ENCODE results near the gene MIA2. TPM values are rescaled to one million over a fixed set of nuclear protein-coding genes. Genes with fewer than 3 reads are reported as not detected.

MIA2 gene
- total RNA-seq, 1 donor from 2014 or later: 9.2 TPM

DNA sequence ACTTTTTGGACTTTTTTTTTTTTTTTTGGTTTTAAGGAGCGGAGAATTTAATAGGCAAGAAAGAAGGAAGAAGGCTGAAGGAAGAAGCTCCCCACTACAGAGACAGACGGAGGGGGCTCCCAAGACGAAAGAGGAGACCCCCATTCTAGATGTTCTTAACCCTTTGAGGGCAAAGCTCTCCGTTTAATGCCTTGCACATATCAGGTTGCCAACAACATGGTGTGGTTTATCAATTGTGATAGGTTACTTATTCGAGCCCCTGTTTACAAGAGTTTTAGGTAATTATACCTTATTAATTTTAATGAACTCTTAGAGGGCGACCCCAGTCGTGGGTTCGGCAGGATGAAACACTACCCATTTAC, 199.7 kb downstream of the MIA2 start:
- no peak for DNase-seq (ENCODE audit: low read depth in 2 of 2)

DNA sequence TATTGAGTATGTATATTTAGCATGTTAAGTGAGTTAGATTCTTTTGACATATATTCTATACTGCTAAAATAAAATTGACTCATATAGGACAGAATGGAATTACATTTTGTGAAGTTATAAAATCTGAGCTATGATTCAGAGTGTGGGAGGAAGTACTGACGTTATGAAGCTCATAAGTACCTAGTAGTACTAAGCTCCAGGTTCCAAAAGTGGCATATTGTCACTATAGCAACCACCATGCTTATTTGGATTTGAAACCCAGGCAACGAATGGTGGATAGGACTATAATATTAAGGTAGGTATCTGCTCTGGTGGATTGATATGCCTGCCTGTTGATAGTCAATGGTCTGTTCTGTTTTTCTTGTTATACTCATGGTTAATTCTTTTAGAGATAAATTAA, 200.7 kb downstream of the MIA2 start:
- DNase-seq (ENCODE audit: low read depth in 2 of 2): no peak

DNA sequence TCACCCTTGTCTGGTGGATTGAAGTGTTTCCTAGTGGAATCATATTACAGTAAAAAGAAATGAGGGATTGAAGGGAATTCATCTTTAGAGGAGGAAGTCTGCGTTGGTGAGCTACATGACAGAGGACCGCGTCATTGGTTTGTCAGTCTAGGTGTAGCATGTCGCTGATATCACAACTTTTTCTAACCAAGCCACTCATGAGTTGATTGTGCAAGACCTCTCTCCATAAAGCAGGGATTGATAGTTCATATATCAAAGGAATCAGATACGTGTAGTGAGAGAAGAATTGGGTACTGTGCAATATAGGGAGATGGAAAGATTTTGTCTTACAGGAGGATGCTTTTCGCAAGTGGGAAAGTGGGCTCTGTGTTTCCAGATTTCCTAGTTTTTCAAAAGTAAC, 201.5 kb downstream of the MIA2 start:
- DNase-seq (ENCODE audit: low read depth in 2 of 2): no peak

Other genes starting within 250 kb of the MIA2 start
- gene SEC23A, start 130.7 kb upstream of the MIA2 start, total RNA-seq: 200 and 239 TPM in 2 replicates
- 15.0 and 21.3 TPM in 2 replicates for gene GEMIN2, start 119.6 kb upstream of the MIA2 start, total RNA-seq
- 21.6 and 23.0 TPM in 2 replicates for gene TRAPPC6B, start 63.6 kb upstream of the MIA2 start, total RNA-seq
- 9.4 and 10.2 TPM in 2 replicates for gene PNN, start 58.7 kb upstream of the MIA2 start, total RNA-seq
- gene FBXO33, start 198.5 kb downstream of the MIA2 start, total RNA-seq: 15.0 and 18.1 TPM in 2 replicates

Data from dermis microvascular lymphatic vessel endothelial cell (primary cell).